Measurements from ENCODE around the gene CLPTM1L. TPM values are rescaled to one million over a fixed set of nuclear protein-coding genes. Genes with fewer than 3 reads are reported as not detected.

CLPTM1L gene
- total and polyA plus RNA-seq, 2 experiments from 2014 or later, result 129 to 130 TPM

DNA sequence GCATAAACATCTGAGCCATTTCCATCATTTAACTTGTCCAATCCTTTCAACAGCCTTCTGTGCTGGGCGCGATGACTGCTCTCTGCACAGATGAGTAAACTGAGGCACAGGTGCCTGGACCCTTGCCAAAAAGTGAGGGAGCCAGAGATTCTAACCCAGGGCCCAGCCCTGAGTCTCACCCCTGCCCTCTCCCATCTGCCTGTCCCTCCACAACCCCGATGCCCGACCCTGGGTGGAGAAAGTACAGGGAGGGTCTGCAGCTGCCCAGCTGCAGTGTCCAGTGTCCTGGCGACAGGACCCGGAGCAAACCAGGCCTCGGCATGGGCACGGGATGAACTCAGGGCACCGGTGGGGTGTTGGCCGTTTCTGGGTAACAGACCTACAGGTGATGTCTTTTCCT is 39.6 kb upstream of the CLPTM1L start:
- Histone ChIP-seq H3K4me2 (no peak overlapping the region), H3K4me1 (ENCODE audit: insufficient read depth) (peaks cover 8% of the 10 kb centered on the region), H3K36me3 (replicated peaks; ENCODE audit: insufficient read depth, low read depth) (no peaks in the 10 kb centered on the region), H3K27ac (no peak overlapping the region), H3K9me2 (replicated peaks; ENCODE audit: insufficient read depth) (no peaks in the 10 kb centered on the region), H3K4me3 (no peak overlapping the region), H3K27me3 (peaks cover 15% of the 10 kb centered on the region), H4K20me1 (ENCODE audit: insufficient read depth, poor library complexity, severe bottlenecking) (no peaks in the 10 kb centered on the region), H3K79me2 (no peaks in the 10 kb centered on the region), H3K9me3 (ENCODE audit: low read depth) (no peaks in the 10 kb centered on the region), H2AFZ (no peak overlapping the region)
- TF ChIP-seq EZH2 (IDR thresholded peaks at IDR 0.05; ENCODE audit: borderline replicate concordance) (no peak), EZH2phosphoT487 (IDR thresholded peaks at IDR 0.05; ENCODE audit: low read depth, severe bottlenecking, unreplicated experiment) (no peak)
- TF ChIP-seq, protein P1, sequence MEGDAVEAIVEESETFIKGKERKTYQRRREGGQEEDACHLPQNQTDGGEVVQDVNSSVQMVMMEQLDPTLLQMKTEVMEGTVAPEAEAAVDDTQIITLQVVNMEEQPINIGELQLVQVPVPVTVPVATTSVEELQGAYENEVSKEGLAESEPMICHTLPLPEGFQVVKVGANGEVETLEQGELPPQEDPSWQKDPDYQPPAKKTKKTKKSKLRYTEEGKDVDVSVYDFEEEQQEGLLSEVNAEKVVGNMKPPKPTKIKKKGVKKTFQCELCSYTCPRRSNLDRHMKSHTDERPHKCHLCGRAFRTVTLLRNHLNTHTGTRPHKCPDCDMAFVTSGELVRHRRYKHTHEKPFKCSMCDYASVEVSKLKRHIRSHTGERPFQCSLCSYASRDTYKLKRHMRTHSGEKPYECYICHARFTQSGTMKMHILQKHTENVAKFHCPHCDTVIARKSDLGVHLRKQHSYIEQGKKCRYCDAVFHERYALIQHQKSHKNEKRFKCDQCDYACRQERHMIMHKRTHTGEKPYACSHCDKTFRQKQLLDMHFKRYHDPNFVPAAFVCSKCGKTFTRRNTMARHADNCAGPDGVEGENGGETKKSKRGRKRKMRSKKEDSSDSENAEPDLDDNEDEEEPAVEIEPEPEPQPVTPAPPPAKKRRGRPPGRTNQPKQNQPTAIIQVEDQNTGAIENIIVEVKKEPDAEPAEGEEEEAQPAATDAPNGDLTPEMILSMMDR (IDR thresholded peaks at IDR 0.05; ENCODE audit: poor library complexity), result no peak
- no peak for DNase-seq (ENCODE audit: low spot score)
- 87% methylated on average over 10 of the region's 10 CpGs for WGBS (ENCODE audit: low lambda C conversion rate, missing lambda C conversion rate)

DNA sequence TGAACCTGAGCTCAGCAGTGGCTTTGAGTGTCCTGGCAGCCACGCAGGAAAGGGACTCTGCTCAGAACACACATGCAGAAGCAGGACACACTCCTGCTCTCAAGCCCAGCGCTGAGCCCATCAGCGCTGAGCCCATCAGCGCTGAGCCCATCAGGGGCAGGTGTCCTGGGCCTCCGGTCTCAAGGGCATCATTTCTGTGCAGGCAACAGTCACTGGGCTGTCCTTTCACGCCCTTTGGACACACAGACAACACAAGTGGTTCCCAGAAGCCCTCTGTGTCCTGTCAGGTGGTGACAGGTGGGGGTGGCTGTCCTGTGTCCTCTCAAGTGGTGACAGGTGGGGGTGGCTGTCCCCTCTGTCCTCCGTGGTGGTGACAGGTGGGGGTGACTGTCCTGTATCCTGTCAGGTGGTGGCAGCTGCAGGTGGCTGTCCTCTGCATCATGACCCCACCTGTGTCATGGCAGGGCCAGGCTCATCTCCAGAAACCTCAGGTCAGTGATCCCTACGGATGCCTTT is 39.0 kb upstream of the CLPTM1L start:
- Histone ChIP-seq H3K4me3 (no peak overlapping the region), H3K27ac (no peak overlapping the region), H3K4me2 (no peak overlapping the region), H3K79me2 (no peaks in the 10 kb centered on the region), H2AFZ (no peak overlapping the region), H3K36me3 (replicated peaks; ENCODE audit: insufficient read depth, low read depth) (no peaks in the 10 kb centered on the region), H3K27me3 (peaks cover 15% of the 10 kb centered on the region), H3K9me3 (ENCODE audit: low read depth) (no peaks in the 10 kb centered on the region), H3K9me2 (replicated peaks; ENCODE audit: insufficient read depth) (no peaks in the 10 kb centered on the region), H3K4me1 (ENCODE audit: insufficient read depth) (peaks cover 8% of the 10 kb centered on the region), H4K20me1 (ENCODE audit: insufficient read depth, poor library complexity, severe bottlenecking) (no peaks in the 10 kb centered on the region)
- no peak for DNase-seq (ENCODE audit: low spot score)
- TF ChIP-seq EZH2 (IDR thresholded peaks at IDR 0.05; ENCODE audit: borderline replicate concordance), result no peak
- TF ChIP-seq, protein P1 (IDR thresholded peaks at IDR 0.05; ENCODE audit: poor library complexity), result no peak
- TF ChIP-seq EZH2phosphoT487 (IDR thresholded peaks at IDR 0.05; ENCODE audit: low read depth, severe bottlenecking, unreplicated experiment), result no peak
- whole genome bisulfite sequencing (ENCODE audit: low lambda C conversion rate, missing lambda C conversion rate), result 77% methylated on average over 8 of the region's 8 CpGs

DNA sequence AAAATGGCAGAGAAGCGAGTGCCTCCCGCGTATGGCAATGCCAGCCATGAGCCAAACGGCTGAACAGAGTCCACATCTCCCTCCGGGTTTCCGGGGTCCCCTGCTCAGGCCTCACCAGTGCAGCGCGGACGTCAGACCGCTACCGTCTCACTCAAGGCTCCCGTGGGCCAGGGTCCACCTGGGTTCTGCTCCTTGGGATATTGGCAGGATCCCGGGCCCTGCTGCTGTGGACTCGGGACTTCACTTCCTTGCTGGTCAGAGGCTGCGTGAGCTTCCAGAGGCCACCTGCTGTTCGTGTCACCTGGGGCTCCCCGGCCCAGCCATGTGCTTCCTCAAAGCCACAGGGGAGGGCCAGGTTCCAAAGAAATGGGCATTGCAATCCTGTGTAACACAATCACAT is 38.4 kb upstream of the CLPTM1L start:
- Histone ChIP-seq H3K9me3 (ENCODE audit: low read depth) (no peaks in the 10 kb centered on the region), H2AFZ (no peak overlapping the region), H3K36me3 (replicated peaks; ENCODE audit: insufficient read depth, low read depth) (no peaks in the 10 kb centered on the region), H3K27ac (no peak overlapping the region), H3K4me3 (no peak overlapping the region), H3K79me2 (no peaks in the 10 kb centered on the region), H3K4me1 (ENCODE audit: insufficient read depth) (peaks cover 8% of the 10 kb centered on the region), H3K27me3 (peaks cover 15% of the 10 kb centered on the region), H3K9me2 (replicated peaks; ENCODE audit: insufficient read depth) (no peaks in the 10 kb centered on the region), H4K20me1 (ENCODE audit: insufficient read depth, poor library complexity, severe bottlenecking) (no peaks in the 10 kb centered on the region), H3K4me2 (no peak overlapping the region)
- 84% methylated on average over 17 of the region's 17 CpGs for WGBS (ENCODE audit: low lambda C conversion rate, missing lambda C conversion rate)
- TF ChIP-seq, protein P1 (IDR thresholded peaks at IDR 0.05; ENCODE audit: poor library complexity), result no peak
- TF ChIP-seq EZH2phosphoT487 (IDR thresholded peaks at IDR 0.05; ENCODE audit: low read depth, severe bottlenecking, unreplicated experiment) (no peak), EZH2 (IDR thresholded peaks at IDR 0.05; ENCODE audit: borderline replicate concordance) (no peak)
- DNase-seq (ENCODE audit: low spot score), result no peak
